ENCODE results near the gene OLA1. TPM values are rescaled to one million over a fixed set of nuclear protein-coding genes. Genes with fewer than 3 reads are reported as not detected.

The OLA1 gene
- total and polyA plus RNA-seq, 2 of the 4 experiments (the other 2 are of a cell fraction) = 54.7 to 71.2 TPM

- no peak overlapping the region for H2AK5ac ChIP-seq (ENCODE audit: low read depth, low read length)
Observed at GRCh38 chr2:174158003-174158402, 90.3 kb downstream of the OLA1 start.

More at GRCh38 chr2:174158003-174158402, 90.3 kb downstream of the OLA1 start:
- no peak overlapping the region for H3K27ac ChIP-seq (ENCODE audit: insufficient read depth, low read length)
- no peak overlapping the region for H3K23ac ChIP-seq (ENCODE audit: low read depth, low read length)
- H3K9me1 ChIP-seq (ENCODE audit: insufficient read depth, low read length) = peaks cover 8% of the 10 kb centered on the region; the same call in 1 of the 2 replicates
- H2AFZ ChIP-seq (replicated peaks; ENCODE audit: low read length, poor library complexity) = no peak overlapping the region
- dilution Hi-C loops (cut with HindIII; ENCODE audit: low sequenced_read_pairs, unreplicated experiment) = no loop called here
- DNase-seq (no peak), ATAC-seq (ENCODE audit: low read depth) (no peak)
- CTCF ChIA-PET = interaction anchor here (1.2 kb wide), 1 partner anchor 30 kb away, joined by 3 read pairs; no protein-coding TSS in a partner anchor
- intact Hi-C loops (cut with micrococcal nuclease) = no loop called here
- no peak overlapping the region for H4K5ac ChIP-seq (ENCODE audit: low read depth, low read length)
- H3K9ac ChIP-seq (ENCODE audit: low read depth, low read length) = no peak overlapping the region
- no peaks in the 10 kb centered on the region for H3K9me3 ChIP-seq (ENCODE audit: control insufficient read depth, insufficient read depth, low read length)
- H3K36me3 ChIP-seq (ENCODE audit: control insufficient read depth, insufficient read depth, low read length) = no peaks in the 10 kb centered on the region
- 0 out of 2 replicates have a peak overlapping the region, but pooled peaks have one; percentile 19 for H3K14ac ChIP-seq (replicated peaks; ENCODE audit: low read depth, low read length)
- BruUV-seq (replicated peaks) = no TSS peak
- H4K20me1 ChIP-seq (ENCODE audit: insufficient read depth, low read length) = peaks cover 9% of the 10 kb centered on the region
- H2BK15ac ChIP-seq (ENCODE audit: low read depth, low read length) = no peak overlapping the region
- POLR2A ChIA-PET (ENCODE audit: unreplicated experiment) = no interaction called here
- H3K79me1 ChIP-seq (ENCODE audit: low read depth in 1 of 2, low read length in 2 of 2) = peaks cover 13 to 16% of the 10 kb centered on the region in 2 experiments
- H3K18ac ChIP-seq (ENCODE audit: low read depth, low read length) = no peak overlapping the region
- no peak overlapping the region for H3K4me3 ChIP-seq (ENCODE audit: insufficient read depth, low read depth, low read length)
- peaks cover 5% of the 10 kb centered on the region for H3K4me1 ChIP-seq (ENCODE audit: control insufficient read depth, insufficient read depth, low read length)
- H2BK120ac ChIP-seq (ENCODE audit: low read depth, low read length) = no peak overlapping the region
- H3K4ac ChIP-seq (ENCODE audit: low read depth, low read length) = no peak overlapping the region
- no peak overlapping the region for H4K8ac ChIP-seq (ENCODE audit: low read depth in 2 of 2, low read length in 2 of 2)
- H4K91ac ChIP-seq (ENCODE audit: insufficient read depth, low read depth, low read length) = no peak overlapping the region
- no peak overlapping the region for H2BK20ac ChIP-seq (ENCODE audit: low read depth, low read length)
- H3K27me3 ChIP-seq (ENCODE audit: control insufficient read depth, insufficient read depth, low read length) = no peaks in the 10 kb centered on the region
- no CpG with 5 or more reads among the region's 3 CpGs for WGBS, 2 experiments (ENCODE audit: extremely low coverage in 2 of 2, insufficient read length in 1 of 2)
- in situ Hi-C loops (cut with MboI; ENCODE audit: low sequenced_read_pairs) = no loop called here
- TF ChIP-seq USF2 (IDR thresholded peaks at IDR 0.05; ENCODE audit: low read depth, low read length) = no peak
- TF ChIP-seq POLR2A (IDR thresholded peaks at IDR 0.05; ENCODE audit: low read depth, low read length) = no peak
- no peak for TF ChIP-seq MAZ (IDR thresholded peaks at IDR 0.05; ENCODE audit: borderline replicate concordance, low read depth, low read length)
- no peak for TF ChIP-seq BHLHE40 (IDR thresholded peaks at IDR 0.05; ENCODE audit: low read depth, low read length)
- TF ChIP-seq, protein P1, sequence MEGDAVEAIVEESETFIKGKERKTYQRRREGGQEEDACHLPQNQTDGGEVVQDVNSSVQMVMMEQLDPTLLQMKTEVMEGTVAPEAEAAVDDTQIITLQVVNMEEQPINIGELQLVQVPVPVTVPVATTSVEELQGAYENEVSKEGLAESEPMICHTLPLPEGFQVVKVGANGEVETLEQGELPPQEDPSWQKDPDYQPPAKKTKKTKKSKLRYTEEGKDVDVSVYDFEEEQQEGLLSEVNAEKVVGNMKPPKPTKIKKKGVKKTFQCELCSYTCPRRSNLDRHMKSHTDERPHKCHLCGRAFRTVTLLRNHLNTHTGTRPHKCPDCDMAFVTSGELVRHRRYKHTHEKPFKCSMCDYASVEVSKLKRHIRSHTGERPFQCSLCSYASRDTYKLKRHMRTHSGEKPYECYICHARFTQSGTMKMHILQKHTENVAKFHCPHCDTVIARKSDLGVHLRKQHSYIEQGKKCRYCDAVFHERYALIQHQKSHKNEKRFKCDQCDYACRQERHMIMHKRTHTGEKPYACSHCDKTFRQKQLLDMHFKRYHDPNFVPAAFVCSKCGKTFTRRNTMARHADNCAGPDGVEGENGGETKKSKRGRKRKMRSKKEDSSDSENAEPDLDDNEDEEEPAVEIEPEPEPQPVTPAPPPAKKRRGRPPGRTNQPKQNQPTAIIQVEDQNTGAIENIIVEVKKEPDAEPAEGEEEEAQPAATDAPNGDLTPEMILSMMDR (conservative IDR thresholded peaks at IDR 0.05; ENCODE audit: low read depth, low read length) = no peak
- TF ChIP-seq SMC3 (IDR thresholded peaks at IDR 0.05; ENCODE audit: low read depth, low read length) = 0 out of 2 replicates have a peak, but pooled peaks have one; percentile 29
- TF ChIP-seq RAD21 (IDR thresholded peaks at IDR 0.05; ENCODE audit: low read length) = peak; percentile 20; the same call in 1 of the 2 replicates
- no peak for TF ChIP-seq NFE2L2 (IDR thresholded peaks at IDR 0.05; ENCODE audit: low read depth, low read length)
- H3K56ac ChIP-seq (ENCODE audit: extremely low read depth, insufficient read depth, low read length) = no peak overlapping the region
- no peak overlapping the region for H2BK5ac ChIP-seq (ENCODE audit: low read depth, low read length, poor library complexity, severe bottlenecking)
- H3K4me2 ChIP-seq (ENCODE audit: low read depth, low read length) = no peak overlapping the region
- H2AK9ac ChIP-seq (replicated peaks; ENCODE audit: low read depth, low read length, poor library complexity) = no peak overlapping the region

Data from IMR-90 (cell line).